Liver (tissue), 9 donors: ENCODE results near the gene RNF151. TPM values are rescaled to one million over a fixed set of nuclear protein-coding genes. Genes with fewer than 3 reads are reported as not detected.

Experiments used
- DNase-seq: peaks from one replicate; pipeline ENCODE4 v3.0.0-alpha.2; 2017; ENCODE audit warnings: low spot score
- H3K27ac ChIP-seq, 2 donors: one replicate each; pipeline ENCODE4 v1.7.0; 2013; ENCODE audit warnings: inconsistent platforms in 2 of 2, low read length in 2 of 2, control low read depth in 1 of 2, low read depth in 1 of 2, mild to moderate bottlenecking in 1 of 2
- H3K27me3 ChIP-seq, 4 donors: one replicate each; pipeline versions ENCODE4 v1.6.1 to v1.7.0; 2013; ENCODE audit warnings: low read length in 3 of 4, inconsistent platforms in 1 of 4, mild to moderate bottlenecking in 1 of 4, moderate library complexity in 1 of 4; ENCODE audit not compliant: control insufficient read depth in 4 of 4, insufficient read depth in 4 of 4
- H3K36me3 ChIP-seq, 4 donors: one replicate each; pipeline versions ENCODE4 v1.6.1 to v1.7.0; 2013; ENCODE audit warnings: low read length in 3 of 4, mild to moderate bottlenecking in 3 of 4, low read depth in 1 of 4, moderate library complexity in 1 of 4; ENCODE audit not compliant: control insufficient read depth in 4 of 4, insufficient read depth in 3 of 4
- H3K4me1 ChIP-seq, 4 donors: one replicate each; pipeline versions ENCODE4 v1.6.1 to v1.7.0; 2013; ENCODE audit warnings: low read length in 3 of 4, mild to moderate bottlenecking in 3 of 4, moderate library complexity in 1 of 4; ENCODE audit not compliant: control insufficient read depth in 4 of 4, insufficient read depth in 4 of 4
- H3K4me3 ChIP-seq, 3 donors: one replicate each; pipeline versions ENCODE4 v1.6.1 to v1.7.0; 2013; ENCODE audit warnings: low read length in 3 of 3, control low read depth in 1 of 3, low read depth in 1 of 3, mild to moderate bottlenecking in 1 of 3
- H3K9ac ChIP-seq, 2 donors: one replicate each; pipeline ENCODE4 v1.7.0; 2013; ENCODE audit warnings: low read length in 2 of 2, mild to moderate bottlenecking in 2 of 2, moderate library complexity in 2 of 2, control low read depth in 1 of 2, low read depth in 1 of 2
- H3K9me3 ChIP-seq, 4 donors: one replicate each; pipeline versions ENCODE4 v1.6.1 to v1.7.0; 2013; ENCODE audit warnings: low read length in 3 of 4; ENCODE audit not compliant: control insufficient read depth in 4 of 4
- FOXA1 ChIP-seq: IDR thresholded peaks from 2 replicates; pipeline ENCODE4 v1.6.1; 2016; ENCODE audit warnings: antibody characterized with exemption
- FOXA2 ChIP-seq: IDR thresholded peaks from 2 replicates; pipeline ENCODE4 v1.6.1; 2016; ENCODE audit warnings: antibody characterized with exemption
- GABPA ChIP-seq, 2 donors: IDR thresholded peaks in 1 of 2; conservative IDR thresholded peaks in 1 of 2; 2 replicates each; pipeline ENCODE4 v1.6.1; 2016; ENCODE audit warnings: antibody characterized with exemption in 2 of 2, mild to moderate bottlenecking in 1 of 2, moderate library complexity in 1 of 2
- JUND ChIP-seq, 2 donors: IDR thresholded peaks; 2 replicates each; pipeline ENCODE4 v1.6.1; 2016; ENCODE audit warnings: antibody characterized with exemption in 2 of 2
- NR2F2 ChIP-seq: IDR thresholded peaks from 2 replicates; pipeline ENCODE4 v1.6.1; 2016; ENCODE audit warnings: antibody characterized with exemption
- RXRA ChIP-seq, 2 donors: IDR thresholded peaks; 2 replicates each; pipeline ENCODE4 v1.6.1; 2017 to 2018; ENCODE audit warnings: antibody characterized with exemption in 2 of 2, mild to moderate bottlenecking in 1 of 2
- TAF1 ChIP-seq: conservative IDR thresholded peaks from 2 replicates; pipeline ENCODE4 v1.6.1; 2016; ENCODE audit warnings: antibody characterized with exemption, mild to moderate bottlenecking
- YY1 ChIP-seq: IDR thresholded peaks from 2 replicates; pipeline ENCODE4 v1.6.1; 2016; ENCODE audit warnings: antibody characterized with exemption, mild to moderate bottlenecking
- WGBS: extraction: QIAGEN DNeasy Blood & Tissue Kit; methylation state at CpG from one replicate; pipeline ENCODE4 v1.1.7; 2013; 5-methylcytosine and 5-hydroxymethylcytosine counted together
- polyA plus RNA-seq, 2 donors: library from polyadenylated mRNA; stranded (reverse) in 1 of 2; unstranded in 1 of 2; fragments of 200-250 nt in 1 of 2; fragments of >200 nt in 1 of 2; fragmentation: Nextera tagmentation in 1 of 2; extraction: Ambion mirVana in 1 of 2; gene quantifications; one replicate each; pipeline versions ENCODE4 v1.2.1 to v1.2.3, GENCODE V29; 2013 to 2015
- total RNA-seq, 2 donors: library from RNA; depleted of rRNA; stranded (reverse); fragments of >200 nt; gene quantifications; one replicate each; pipeline ENCODE4 v1.2.3, GENCODE V29; 2014
- TF ChIP-seq, protein P1 (sequence below): IDR thresholded peaks from 2 replicates; pipeline ENCODE4 v1.6.1; 2016; ENCODE audit warnings: antibody characterized with exemption, mild to moderate bottlenecking
- TF ChIP-seq, protein P2 (sequence below): fragments of 150-350 bp; IDR thresholded peaks from 2 replicates; pipeline ENCODE4 v1.5.1; 2017; ENCODE audit warnings: improper control_type of control experiment, low read depth, low read length; ENCODE audit not compliant: missing input control
- TF ChIP-seq, protein P3 (sequence below): IDR thresholded peaks from 2 replicates; pipeline ENCODE4 v1.6.1; 2016; ENCODE audit warnings: antibody characterized with exemption
- donor health status: healthy.
- donor health status: healthy.
- donor health status: healthy.
- donor health status: healthy.
- donor health status: healthy.

RNF151 gene
- total and polyA plus RNA-seq, 4 donors: not detected

DNA sequence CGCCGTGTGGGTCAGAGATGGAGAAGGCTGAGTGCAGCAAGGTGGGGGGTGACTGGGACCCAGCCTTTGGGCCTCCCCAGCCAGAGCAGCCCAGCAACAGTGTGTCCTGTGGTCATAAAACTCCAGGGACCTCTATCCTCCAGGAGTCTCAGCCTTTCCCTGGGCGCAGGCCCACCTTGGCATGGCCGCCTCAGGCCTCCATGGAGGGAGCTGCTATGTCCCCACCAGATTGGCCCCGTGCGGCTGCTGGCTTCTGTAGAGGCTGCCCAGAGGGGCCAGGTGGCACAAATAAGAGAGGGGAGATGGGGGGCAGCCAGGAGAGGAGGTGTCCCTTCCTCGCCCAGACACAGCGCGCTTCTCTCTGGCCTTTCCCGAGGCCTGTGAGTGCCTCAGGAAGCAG, 20.5 kb downstream of the RNF151 start (continued):
- TF ChIP-seq, protein P1, sequence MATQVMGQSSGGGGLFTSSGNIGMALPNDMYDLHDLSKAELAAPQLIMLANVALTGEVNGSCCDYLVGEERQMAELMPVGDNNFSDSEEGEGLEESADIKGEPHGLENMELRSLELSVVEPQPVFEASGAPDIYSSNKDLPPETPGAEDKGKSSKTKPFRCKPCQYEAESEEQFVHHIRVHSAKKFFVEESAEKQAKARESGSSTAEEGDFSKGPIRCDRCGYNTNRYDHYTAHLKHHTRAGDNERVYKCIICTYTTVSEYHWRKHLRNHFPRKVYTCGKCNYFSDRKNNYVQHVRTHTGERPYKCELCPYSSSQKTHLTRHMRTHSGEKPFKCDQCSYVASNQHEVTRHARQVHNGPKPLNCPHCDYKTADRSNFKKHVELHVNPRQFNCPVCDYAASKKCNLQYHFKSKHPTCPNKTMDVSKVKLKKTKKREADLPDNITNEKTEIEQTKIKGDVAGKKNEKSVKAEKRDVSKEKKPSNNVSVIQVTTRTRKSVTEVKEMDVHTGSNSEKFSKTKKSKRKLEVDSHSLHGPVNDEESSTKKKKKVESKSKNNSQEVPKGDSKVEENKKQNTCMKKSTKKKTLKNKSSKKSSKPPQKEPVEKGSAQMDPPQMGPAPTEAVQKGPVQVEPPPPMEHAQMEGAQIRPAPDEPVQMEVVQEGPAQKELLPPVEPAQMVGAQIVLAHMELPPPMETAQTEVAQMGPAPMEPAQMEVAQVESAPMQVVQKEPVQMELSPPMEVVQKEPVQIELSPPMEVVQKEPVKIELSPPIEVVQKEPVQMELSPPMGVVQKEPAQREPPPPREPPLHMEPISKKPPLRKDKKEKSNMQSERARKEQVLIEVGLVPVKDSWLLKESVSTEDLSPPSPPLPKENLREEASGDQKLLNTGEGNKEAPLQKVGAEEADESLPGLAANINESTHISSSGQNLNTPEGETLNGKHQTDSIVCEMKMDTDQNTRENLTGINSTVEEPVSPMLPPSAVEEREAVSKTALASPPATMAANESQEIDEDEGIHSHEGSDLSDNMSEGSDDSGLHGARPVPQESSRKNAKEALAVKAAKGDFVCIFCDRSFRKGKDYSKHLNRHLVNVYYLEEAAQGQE: no peak
- TF ChIP-seq NR2F2: no peak
- no peak for TF ChIP-seq FOXA1

DNA sequence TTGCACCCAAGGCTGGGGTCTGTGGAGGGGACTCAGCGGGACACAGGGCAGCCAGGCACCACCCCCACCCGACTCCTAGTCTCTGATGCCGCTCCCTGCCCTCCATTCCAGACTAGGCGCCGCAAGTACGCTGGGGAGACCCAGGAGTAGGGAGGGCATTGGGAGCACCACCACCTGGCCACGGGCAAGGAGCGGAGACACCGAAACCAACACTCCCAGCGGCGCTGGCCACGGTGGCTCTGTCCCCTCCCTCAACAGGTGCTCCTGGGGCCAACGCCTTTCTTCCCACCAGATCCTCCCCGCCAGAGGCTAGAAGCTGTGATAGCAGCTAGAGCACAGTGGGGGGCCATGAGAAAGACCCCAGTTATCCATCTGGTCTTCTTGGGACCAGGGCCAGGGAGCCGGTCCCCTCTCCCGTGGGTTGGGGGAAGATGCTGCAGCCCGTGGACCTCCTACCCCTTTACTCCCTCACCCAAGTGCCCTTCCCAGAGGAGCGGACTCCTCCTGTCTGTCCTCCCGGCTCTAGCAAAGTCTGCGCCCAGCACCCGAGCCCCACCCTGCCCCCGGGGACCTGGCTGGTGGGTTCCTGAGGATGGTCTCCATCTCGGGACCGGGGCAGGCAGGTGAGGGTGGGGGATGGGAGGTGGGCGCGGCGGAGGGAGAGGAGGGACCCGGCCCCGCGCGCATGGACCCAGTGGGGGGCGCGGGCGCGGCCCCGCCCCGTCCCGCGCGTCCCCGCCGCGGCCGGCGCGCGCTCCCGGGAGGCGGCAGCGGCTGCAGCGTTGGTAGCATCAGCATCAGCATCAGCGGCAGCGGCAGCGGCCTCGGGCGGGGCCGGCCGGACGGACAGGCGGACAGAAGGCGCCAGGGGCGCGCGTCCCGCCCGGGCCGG, 22.8 kb downstream of the RNF151 start, which contains the start of gene SYNGR3:
Gene SYNGR3 (plus strand): TSS at position 762 of the 892 bp plus-strand sequence. CDS start 133 bp downstream, outside the sequence.
- Histone ChIP-seq H3K4me1 (peaks cover 13 to 42% (median 24%) of the 10 kb centered on the region in 4 donors), H3K27ac (no peak within 1 kb of the TSS), H3K4me3 (peak within 1 kb of the TSS in 1 of 3 donors; percentile 24), H3K9ac (no peak within 1 kb of the TSS), H3K36me3 (peaks cover 0 to 17% (median under 1%) of the 10 kb centered on the region in 4 donors), H3K27me3 (peaks cover 0 to 9% (median 4%) of the 10 kb centered on the region in 4 donors), H3K9me3 (no peaks in the 10 kb centered on the region)
- WGBS: 8% methylated on average over 67 of the region's 67 CpGs
- DNase-seq: no peak
- TF ChIP-seq, protein P2, sequence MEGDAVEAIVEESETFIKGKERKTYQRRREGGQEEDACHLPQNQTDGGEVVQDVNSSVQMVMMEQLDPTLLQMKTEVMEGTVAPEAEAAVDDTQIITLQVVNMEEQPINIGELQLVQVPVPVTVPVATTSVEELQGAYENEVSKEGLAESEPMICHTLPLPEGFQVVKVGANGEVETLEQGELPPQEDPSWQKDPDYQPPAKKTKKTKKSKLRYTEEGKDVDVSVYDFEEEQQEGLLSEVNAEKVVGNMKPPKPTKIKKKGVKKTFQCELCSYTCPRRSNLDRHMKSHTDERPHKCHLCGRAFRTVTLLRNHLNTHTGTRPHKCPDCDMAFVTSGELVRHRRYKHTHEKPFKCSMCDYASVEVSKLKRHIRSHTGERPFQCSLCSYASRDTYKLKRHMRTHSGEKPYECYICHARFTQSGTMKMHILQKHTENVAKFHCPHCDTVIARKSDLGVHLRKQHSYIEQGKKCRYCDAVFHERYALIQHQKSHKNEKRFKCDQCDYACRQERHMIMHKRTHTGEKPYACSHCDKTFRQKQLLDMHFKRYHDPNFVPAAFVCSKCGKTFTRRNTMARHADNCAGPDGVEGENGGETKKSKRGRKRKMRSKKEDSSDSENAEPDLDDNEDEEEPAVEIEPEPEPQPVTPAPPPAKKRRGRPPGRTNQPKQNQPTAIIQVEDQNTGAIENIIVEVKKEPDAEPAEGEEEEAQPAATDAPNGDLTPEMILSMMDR: no peak
- TF ChIP-seq JUND (IDR thresholded peaks at IDR 0.05): no peak
- no peak for TF ChIP-seq NR2F2
- no peak for TF ChIP-seq GABPA (IDR thresholded peaks at IDR 0.05 in 1 of 2, conservative IDR thresholded peaks at IDR 0.05 in 1 of 2)
- no peak for TF ChIP-seq RXRA (IDR thresholded peaks at IDR 0.05)
- no peak for TF ChIP-seq YY1

DNA sequence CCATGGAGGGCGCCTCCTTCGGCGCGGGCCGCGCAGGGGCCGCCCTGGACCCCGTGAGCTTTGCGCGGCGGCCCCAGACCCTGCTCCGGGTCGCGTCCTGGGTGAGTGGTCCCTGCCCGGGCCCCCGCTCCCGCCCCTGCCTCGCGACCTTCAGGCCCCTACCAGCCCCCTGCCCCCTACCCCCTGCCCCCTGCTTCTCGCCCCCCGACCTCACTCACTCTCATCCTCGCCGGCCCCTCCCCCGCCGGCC, 23.4 kb downstream of the RNF151 start:
- Histone ChIP-seq H3K9me3 (no peaks in the 10 kb centered on the region), H3K9ac (no peak overlapping the region), H3K27me3 (peaks cover 0 to 9% (median 4%) of the 10 kb centered on the region in 4 donors), H3K36me3 (peaks cover 0 to 17% (median under 1%) of the 10 kb centered on the region in 4 donors), H3K27ac (no peak overlapping the region), H3K4me3 (peak overlapping the region in 1 of 3 donors; percentile 24), H3K4me1 (peaks cover 8 to 37% (median 20%) of the 10 kb centered on the region in 4 donors)
- 2% methylated on average over 25 of the region's 25 CpGs for WGBS
- TF ChIP-seq YY1: no peak
- no peak for TF ChIP-seq JUND (IDR thresholded peaks at IDR 0.05)
- no peak for TF ChIP-seq TAF1
- TF ChIP-seq FOXA2: no peak
- TF ChIP-seq, protein P3, sequence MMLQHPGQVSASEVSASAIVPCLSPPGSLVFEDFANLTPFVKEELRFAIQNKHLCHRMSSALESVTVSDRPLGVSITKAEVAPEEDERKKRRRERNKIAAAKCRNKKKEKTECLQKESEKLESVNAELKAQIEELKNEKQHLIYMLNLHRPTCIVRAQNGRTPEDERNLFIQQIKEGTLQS: no peak
- no peak for DNase-seq
